HG02970 (cell line): ENCODE measurements around the gene NFIA.

ENCODE experiments used
- ATAC-seq: cut with Tn5 transposase; IDR thresholded peaks from one replicate; pipeline ENCODE4 v1.9.1; 2021; ENCODE audit warnings: mild to moderate bottlenecking, moderate library complexity, moderate number of reproducible peaks; ENCODE audit not compliant: unreplicated experiment, low FRiP score

The NFIA gene

DNA sequence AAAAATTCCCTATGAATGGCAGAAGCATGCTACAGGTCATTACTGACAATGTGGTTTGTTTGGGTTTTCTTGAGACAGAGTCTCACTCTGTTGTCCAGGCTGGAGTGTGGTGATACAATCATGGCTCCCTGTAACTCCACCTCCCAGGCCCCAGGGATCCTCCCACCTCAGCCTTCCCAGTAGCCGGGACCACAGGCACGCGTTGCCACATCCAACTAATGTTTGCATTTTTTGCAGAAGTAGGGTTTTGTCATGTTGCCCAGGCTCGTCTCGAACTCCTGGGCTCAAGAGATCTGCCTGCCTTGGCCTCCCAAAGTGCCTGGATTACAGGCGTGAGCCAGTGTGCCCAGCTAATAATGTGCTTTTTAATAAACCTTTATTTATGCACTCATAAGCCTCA lies 259.1 kb downstream of the NFIA start:
- no peak for ATAC-seq

- no peak for ATAC-seq
Observed at GRCh38 chr1:61343734-61344420, 261.5 kb downstream of the NFIA start.

GRCh38 chr1:61344696-61345095 lies 262.3 kb downstream of the NFIA start:
- no peak for ATAC-seq

- ATAC-seq = no peak
Observed at GRCh38 chr1:61348025-61348665, 265.8 kb downstream of the NFIA start.

DNA sequence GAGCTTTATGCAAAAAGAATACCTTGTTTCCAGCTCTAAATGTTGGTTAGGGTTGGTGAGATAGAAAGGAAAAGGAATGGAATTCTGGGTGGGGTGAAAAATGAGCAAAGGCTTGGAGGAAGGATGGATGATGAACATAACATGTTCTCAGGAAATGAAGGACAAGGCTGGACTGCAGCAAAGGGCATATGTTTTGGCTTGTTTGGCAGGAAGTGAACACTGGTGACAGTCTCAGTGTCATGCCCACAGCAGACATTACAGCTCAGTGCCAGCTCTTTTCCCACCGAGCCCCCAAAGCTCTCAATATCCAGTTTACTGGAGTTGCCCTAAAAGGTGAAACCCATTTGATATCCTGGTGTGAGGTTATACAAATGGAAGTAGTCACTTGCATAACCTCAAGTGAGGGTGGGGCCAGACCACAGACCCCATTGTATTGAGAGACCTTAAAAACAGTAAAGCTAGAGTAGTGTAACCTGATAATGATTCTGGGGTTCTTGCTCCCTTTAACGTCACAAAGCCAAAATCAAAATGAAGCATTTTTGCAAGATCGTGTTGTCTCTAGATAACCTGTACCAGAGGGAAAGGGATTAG lies 270.6 kb downstream of the NFIA start:
- no peak for ATAC-seq

GRCh38 chr1:61353797-61354406 lies 271.5 kb downstream of the NFIA start:
- ATAC-seq = no peak

GRCh38 chr1:61356016-61356415 lies 273.7 kb downstream of the NFIA start:
- no peak for ATAC-seq

DNA sequence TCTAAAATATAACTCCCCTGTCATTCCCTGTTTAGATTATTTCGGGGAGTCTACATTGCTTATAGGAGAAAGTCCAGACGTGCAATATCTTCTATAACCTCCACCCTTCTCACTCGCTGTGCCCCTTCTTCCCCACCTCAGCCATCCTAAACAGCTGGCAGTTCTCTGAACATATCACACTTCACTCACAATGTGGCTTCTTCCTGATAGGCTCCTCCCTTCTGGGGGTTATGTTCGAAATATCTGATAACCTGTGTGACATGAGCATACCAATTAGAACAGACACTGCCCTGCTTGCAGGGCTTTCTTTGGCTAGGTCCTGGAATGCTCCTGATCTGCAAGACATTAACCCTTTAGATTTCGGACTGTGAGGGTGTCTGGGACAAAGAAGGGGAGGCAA lies 274.6 kb downstream of the NFIA start:
- ATAC-seq = no peak

- ATAC-seq = no peak
Observed at GRCh38 chr1:61357539-61357938, 275.2 kb downstream of the NFIA start.

DNA sequence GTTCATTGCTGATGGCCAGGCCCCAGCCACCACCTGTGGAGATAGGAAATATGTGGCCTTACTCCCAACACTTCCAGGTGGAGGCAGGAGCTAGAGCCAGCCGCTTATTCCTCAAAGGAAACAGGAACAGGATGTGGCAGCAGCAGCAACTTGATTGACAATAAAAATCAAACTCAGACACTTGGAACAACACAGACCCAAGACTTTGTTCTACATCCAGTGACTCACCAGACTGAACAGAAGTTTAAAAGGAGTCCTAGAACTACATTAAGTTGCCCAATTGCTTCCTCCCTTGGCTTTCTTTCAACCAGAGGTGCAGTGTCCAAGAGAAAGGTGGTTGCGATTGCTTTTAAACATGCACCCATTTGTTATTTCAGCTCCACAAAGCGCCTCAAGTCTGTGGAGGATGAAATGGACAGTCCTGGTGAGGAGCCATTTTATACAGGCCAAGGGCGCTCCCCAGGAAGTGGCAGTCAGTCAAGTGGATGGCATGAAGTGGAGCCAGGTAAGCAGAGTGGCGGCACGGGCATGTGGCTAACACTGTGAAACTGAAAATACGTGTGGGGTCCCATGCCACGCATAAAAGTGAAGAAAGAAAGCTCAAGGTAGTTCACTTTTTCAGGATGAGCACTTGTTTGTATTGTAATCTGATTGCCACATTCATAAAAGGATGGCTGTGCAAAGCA lies 276.6 kb downstream of the NFIA start:
- ATAC-seq = no peak

DNA sequence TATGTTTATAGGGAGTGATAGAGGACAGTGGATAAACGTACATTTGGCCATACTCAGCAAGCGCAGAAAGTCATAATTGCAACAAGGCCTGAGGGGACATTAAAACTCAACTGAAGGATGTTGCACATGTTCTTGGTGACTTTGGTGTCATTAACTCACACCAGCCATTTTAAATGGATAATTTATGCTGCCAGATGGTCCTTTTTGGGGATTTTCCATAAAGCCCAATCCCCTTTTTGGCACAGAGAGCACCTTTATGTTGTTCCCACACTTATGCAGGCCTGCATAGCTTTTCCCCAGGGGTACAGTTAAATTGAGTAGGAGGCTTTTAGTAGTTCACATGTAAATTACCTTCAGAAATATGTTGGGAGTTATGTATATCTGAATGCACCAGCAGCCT lies 279.6 kb downstream of the NFIA start:
- ATAC-seq = no peak

DNA sequence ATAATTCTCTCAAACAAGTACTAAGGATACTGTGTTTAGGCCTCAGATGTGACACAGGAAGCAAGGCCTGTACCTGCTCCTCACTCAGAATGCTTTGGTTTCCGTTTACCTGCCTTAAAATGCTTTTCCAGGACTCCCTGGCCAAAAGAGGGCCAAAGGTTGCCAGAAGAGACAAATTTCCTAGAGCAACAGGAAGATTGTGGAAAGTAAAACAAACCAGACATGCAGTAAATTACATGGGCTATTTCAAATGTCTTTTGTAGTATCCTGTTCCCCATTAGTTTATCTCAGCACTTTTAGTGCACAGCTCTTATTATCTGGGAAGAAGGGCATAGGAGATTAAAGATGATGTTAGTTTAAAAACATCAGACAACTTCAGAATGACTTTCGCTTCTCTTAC lies 280.0 kb downstream of the NFIA start:
- ATAC-seq = no peak

DNA sequence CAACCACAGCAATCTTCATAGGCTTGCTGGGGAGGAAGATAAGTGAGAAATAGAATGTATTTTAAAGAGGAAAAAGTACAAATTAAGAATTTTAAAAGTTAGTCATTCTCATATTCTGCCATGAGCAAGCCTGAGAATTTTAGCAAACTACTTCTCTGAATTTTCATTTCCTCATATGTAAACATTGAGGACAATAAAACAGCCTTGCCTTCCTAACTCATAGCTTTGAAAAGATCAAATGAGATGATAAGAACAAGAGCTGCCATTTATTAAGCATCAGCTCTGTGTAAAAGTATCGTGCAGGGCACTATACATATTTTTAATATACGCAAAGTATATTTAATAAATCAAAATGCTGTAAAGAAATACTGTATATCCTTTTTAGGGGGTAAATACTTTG lies 286.0 kb downstream of the NFIA start:
- no peak for ATAC-seq

GRCh38 chr1:61368876-61369275 lies 286.5 kb downstream of the NFIA start:
- no peak for ATAC-seq

GRCh38 chr1:61370177-61370912 lies 288.0 kb downstream of the NFIA start:
- no peak for ATAC-seq

- no peak for ATAC-seq
Observed at GRCh38 chr1:61370913-61371279, 288.5 kb downstream of the NFIA start.

GRCh38 chr1:61372944-61373343 lies 290.6 kb downstream of the NFIA start:
- no peak for ATAC-seq

DNA sequence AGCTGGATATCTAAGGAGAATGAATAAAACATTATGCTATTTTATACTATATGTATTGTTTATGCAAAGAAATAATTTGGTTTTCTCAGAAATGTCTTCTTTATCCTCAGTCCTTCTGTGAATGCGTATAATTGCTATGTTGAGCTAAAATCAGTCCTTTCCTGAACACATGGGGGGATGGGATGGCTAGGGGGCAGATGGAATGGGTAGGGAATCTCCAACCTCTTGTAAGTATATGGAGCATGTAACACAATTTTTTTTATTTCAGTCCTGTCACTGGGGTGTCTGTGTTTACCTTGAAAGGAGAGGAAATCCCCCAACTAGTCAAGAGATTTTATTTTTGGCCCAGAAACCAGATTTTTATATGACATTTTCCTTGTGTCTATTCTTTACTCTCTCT lies 291.8 kb downstream of the NFIA start:
- ATAC-seq = no peak

GRCh38 chr1:61375082-61375880 lies 292.9 kb downstream of the NFIA start:
- no peak for ATAC-seq

DNA sequence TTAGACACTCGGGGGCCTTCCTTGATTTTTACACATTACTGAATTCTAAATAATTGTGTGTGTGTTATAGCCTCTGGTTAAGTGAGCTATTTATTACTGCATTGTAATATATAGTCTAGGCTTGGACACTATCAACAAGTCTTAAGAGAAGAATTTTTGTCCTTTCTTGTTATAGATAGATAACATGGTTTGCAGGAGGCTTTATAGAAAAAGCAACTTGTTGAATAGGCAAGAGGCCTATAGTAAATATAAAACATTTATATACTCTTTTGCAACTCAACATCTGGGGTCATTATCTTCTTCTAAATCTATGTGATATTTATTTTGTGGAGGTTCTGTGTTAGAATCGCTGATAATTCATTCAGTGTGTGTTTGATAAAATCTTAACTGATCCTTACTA lies 293.8 kb downstream of the NFIA start:
- ATAC-seq = no peak
